ENCODE data around the gene FOXM1.

DNA sequence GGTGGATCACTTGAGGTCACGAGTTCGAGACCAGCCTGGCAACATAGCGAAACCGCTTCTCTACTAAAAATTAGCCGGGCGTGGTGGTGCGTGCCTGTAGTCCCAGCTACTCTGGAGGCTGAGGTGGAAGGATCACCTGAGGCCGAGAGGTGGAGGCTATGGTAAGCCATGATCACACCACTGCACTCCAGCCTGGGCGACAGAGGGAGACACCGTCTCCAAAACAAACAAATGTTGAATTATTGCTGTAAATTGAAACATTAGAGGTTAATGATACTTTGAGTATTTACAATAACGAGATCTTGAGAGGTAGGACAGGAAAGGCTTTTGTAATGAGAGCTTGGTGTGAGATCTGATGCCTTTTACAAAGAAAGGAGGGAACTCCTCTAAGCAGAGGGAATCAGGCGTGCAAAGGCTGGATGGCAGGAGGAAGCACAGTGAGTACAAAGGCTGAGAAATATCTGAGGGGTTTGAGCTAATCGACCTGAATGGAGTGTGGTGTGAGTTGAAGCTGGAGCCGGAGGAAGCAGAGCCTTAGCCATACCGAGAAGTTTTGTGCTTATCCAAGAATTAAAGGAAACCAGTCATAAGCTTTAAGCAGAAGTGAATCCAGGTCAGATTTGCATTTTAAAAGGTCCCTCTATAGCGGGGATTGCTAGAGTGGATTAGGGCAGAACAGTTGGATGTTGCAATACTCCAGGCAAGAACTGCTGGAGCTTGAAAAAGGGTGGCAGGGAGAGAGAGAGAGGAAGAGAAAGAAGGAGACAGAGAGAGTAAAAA, 1.2 kb upstream of the FOXM1 start:
- TF ChIP-seq POLR2A (IDR thresholded peaks at IDR 0.05) (no peak), POLR2AphosphoS5 (IDR thresholded peaks at IDR 0.05) (no peak)
- TF ChIP-seq, protein P1, sequence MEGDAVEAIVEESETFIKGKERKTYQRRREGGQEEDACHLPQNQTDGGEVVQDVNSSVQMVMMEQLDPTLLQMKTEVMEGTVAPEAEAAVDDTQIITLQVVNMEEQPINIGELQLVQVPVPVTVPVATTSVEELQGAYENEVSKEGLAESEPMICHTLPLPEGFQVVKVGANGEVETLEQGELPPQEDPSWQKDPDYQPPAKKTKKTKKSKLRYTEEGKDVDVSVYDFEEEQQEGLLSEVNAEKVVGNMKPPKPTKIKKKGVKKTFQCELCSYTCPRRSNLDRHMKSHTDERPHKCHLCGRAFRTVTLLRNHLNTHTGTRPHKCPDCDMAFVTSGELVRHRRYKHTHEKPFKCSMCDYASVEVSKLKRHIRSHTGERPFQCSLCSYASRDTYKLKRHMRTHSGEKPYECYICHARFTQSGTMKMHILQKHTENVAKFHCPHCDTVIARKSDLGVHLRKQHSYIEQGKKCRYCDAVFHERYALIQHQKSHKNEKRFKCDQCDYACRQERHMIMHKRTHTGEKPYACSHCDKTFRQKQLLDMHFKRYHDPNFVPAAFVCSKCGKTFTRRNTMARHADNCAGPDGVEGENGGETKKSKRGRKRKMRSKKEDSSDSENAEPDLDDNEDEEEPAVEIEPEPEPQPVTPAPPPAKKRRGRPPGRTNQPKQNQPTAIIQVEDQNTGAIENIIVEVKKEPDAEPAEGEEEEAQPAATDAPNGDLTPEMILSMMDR (IDR thresholded peaks at IDR 0.05): no peak

Measured in prostate gland (tissue), 2 donors.